ENCODE data around the gene USP3. TPM values are rescaled to one million over a fixed set of nuclear protein-coding genes. Genes with fewer than 3 reads are reported as not detected.
"Not testable (repeated sequence)": the region's sequence is repeated elsewhere in the genome, so short reads cannot be mapped to it uniquely, and the experiment has no call there.

Gene USP3
- total and polyA plus RNA-seq, 7 donors: 9.4 to 13.6 (median 10.9) TPM

GRCh38 chr15:63612300-63612699, 107.9 kb downstream of the USP3 start:
- intact Hi-C loops (cut with DNase I): no loop called here
- H3K4me3 ChIP-seq: no peak overlapping the region
- no peak for TF ChIP-seq CTCF (IDR thresholded peaks at IDR 0.05)
- no peak for ATAC-seq
- WGBS, 3 donors: 66 to 80% (median 67%) methylated on average over 15 of the region's 15 CpGs
- peaks cover 11 to 85% of the 10 kb centered on the region in 2 donors for H3K36me3 ChIP-seq (ENCODE audit: insufficient read depth in 1 of 2, low read depth in 1 of 2)
- H3K9me3 ChIP-seq: no peaks in the 10 kb centered on the region
- no peak overlapping the region for H3K27ac ChIP-seq
- H3K27me3 ChIP-seq (ENCODE audit: insufficient read depth in 3 of 3, low read length in 2 of 3): no peaks in the 10 kb centered on the region
- DNase-seq: no peak
- peaks cover 20% of the 10 kb centered on the region for H3K4me1 ChIP-seq

GRCh38 chr15:63615935-63616334, 111.5 kb downstream of the USP3 start:
- WGBS, 3 donors: 92 to 94% (median 93%) methylated on average over 3 of the region's 3 CpGs

DNA sequence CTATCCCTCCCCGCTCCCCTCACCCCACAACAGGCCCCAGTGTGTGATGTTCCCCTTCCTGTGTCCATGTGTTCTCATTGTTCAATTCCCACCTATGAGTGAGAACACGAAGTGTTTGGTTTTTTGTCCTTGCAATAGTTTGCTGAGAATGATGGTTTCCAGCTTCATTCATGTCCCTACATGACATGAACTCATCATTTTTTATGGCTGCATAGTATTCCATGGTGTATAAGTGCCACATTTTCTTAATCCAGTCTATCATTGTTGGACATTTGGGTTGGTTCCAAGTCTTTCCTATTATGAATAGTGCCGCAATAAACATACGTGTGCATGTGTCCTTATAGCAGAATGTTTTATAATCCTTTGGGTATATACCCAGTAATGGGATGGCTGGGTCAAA, 112.8 kb downstream of the USP3 start:
- H3K4me3 ChIP-seq; H3K27ac ChIP-seq; DNase-seq; H3K9me3 ChIP-seq; H3K4me1 ChIP-seq; intact Hi-C loops (cut with DNase I); ATAC-seq; H3K27me3 ChIP-seq (ENCODE audit: insufficient read depth in 3 of 3, low read length in 2 of 3): not testable (repeated sequence)
- 90 to 98% (median 95%) methylated on average over 3 to 4 of the region's 4 CpGs for WGBS, 3 donors
- peaks cover 8 to 56% of the 10 kb centered on the region in 2 donors for H3K36me3 ChIP-seq (ENCODE audit: insufficient read depth in 1 of 2, low read depth in 1 of 2)

More at GRCh38 chr15:63615935-63616334, 111.5 kb downstream of the USP3 start:
- no peak for ATAC-seq
- no peaks in the 10 kb centered on the region for H3K27me3 ChIP-seq (ENCODE audit: insufficient read depth in 3 of 3, low read length in 2 of 3)
- DNase-seq: no peak
- peaks cover 8 to 58% of the 10 kb centered on the region in 2 donors for H3K36me3 ChIP-seq (ENCODE audit: insufficient read depth in 1 of 2, low read depth in 1 of 2)
- H3K9me3 ChIP-seq: no peaks in the 10 kb centered on the region
- no peak overlapping the region for H3K27ac ChIP-seq
- TF ChIP-seq CTCF (IDR thresholded peaks at IDR 0.05): no peak
- peaks cover 8% of the 10 kb centered on the region for H3K4me1 ChIP-seq
- no peak overlapping the region for H3K4me3 ChIP-seq
- intact Hi-C loops (cut with DNase I): no loop called here

GRCh38 chr15:63617627-63618026, 113.2 kb downstream of the USP3 start:
- DNase-seq; H3K4me1 ChIP-seq; intact Hi-C loops (cut with DNase I); H3K27me3 ChIP-seq (ENCODE audit: insufficient read depth in 3 of 3, low read length in 2 of 3); H3K9me3 ChIP-seq; ATAC-seq; H3K4me3 ChIP-seq; H3K27ac ChIP-seq: not testable (repeated sequence)
- 88 to 97% (median 93%) methylated on average over 2 of the region's 3 CpGs for WGBS, 3 donors
- H3K36me3 ChIP-seq (ENCODE audit: insufficient read depth in 1 of 2, low read depth in 1 of 2): peaks cover 8 to 56% of the 10 kb centered on the region in 2 donors

GRCh38 chr15:63620760-63621159, 116.4 kb downstream of the USP3 start:
- H3K27ac ChIP-seq; H3K4me1 ChIP-seq; H3K9me3 ChIP-seq; DNase-seq; intact Hi-C loops (cut with DNase I); H3K27me3 ChIP-seq (ENCODE audit: insufficient read depth in 3 of 3, low read length in 2 of 3); ATAC-seq; H3K4me3 ChIP-seq: not testable (repeated sequence)
- no CpG with 5 or more reads among the region's 2 CpGs for WGBS, 3 donors
- H3K36me3 ChIP-seq (ENCODE audit: insufficient read depth in 1 of 2, low read depth in 1 of 2): peaks cover 2 to 57% of the 10 kb centered on the region in 2 donors

DNA sequence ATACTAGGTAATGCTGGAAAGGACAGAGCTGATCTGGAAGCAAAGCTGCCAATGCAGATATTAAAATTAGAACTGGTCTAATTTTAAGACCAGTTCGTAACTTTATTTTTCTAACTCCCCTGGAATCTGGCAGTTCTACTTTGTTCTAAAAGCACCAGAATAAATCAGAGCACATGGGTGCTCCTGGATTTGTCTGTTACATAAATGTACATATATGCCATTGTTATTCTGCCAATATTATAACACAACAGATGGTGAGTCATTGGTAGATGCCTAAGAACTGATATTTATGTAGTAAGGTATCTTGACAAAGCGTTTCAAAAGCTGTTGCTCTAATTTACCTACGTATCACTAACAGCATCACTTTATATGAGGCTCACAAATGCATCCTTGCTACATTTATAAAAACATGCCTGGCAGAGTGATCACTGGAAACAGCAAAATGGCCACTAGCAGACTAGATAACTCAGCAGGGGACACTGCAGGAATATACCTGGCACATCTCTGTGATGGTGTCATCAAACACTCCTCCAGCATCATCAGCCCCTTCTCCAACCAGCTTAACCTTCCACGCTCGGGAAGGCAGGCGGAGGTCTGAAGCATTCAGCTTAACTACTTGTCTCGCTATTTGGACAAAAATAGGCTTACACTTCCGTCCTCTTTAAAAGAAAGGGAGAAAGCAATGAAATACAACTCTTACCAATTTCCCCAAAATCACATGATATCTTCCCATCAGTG, 119.0 kb downstream of the USP3 start:
- H3K4me1 ChIP-seq: no peaks in the 10 kb centered on the region
- no peak overlapping the region for H3K4me3 ChIP-seq
- H3K27ac ChIP-seq: no peak overlapping the region
- DNase-seq: no peak
- WGBS, 3 donors: 93 to 97% (median 97%) methylated on average over 8 of the region's 8 CpGs
- H3K9me3 ChIP-seq: no peaks in the 10 kb centered on the region
- no peak for ATAC-seq
- no peak for TF ChIP-seq CTCF (IDR thresholded peaks at IDR 0.05)
- H3K27me3 ChIP-seq (ENCODE audit: insufficient read depth in 3 of 3, low read length in 2 of 3): no peaks in the 10 kb centered on the region
- intact Hi-C loops (cut with DNase I): no loop called here
- H3K36me3 ChIP-seq (ENCODE audit: insufficient read depth in 1 of 2, low read depth in 1 of 2): peaks cover 6 to 72% of the 10 kb centered on the region in 2 donors

Data from psoas muscle (tissue), 8 donors.